Large intestine (tissue), 3 donors: Measurements from ENCODE around the gene MAN1A2. TPM values are rescaled to one million over a fixed set of nuclear protein-coding genes. Genes with fewer than 3 reads are reported as not detected.

Experiments used
- DNase-seq, 2 donors: peaks; one replicate each; pipeline versions ENCODE4 v3.0.0 to v3.0.0-alpha.2; 2013
- H3K27ac ChIP-seq: one replicate; pipeline ENCODE4 v1.5.1; 2013; ENCODE audit warnings: low read length
- H3K27me3 ChIP-seq: 2 replicates; pipeline ENCODE4 v1.6.1; 2013; ENCODE audit warnings: low read length; ENCODE audit not compliant: control insufficient read depth, insufficient read depth
- H3K36me3 ChIP-seq: 2 replicates; pipeline ENCODE4 v1.6.1; 2013; ENCODE audit warnings: low read length; ENCODE audit not compliant: control insufficient read depth, insufficient read depth
- H3K4me1 ChIP-seq: one replicate; pipeline ENCODE4 v1.6.1; 2013; ENCODE audit warnings: low read length; ENCODE audit not compliant: control insufficient read depth, insufficient read depth
- H3K4me3 ChIP-seq: one replicate; pipeline ENCODE4 v1.5.1; 2013; ENCODE audit warnings: low read length
- H3K9me3 ChIP-seq: one replicate; pipeline ENCODE4 v1.6.1; 2013; ENCODE audit warnings: mild to moderate bottlenecking, low read depth, low read length, moderate library complexity; ENCODE audit not compliant: control insufficient read depth
- WGBS: methylation state at CpG from one replicate; pipeline ENCODE4 v1.1.5; 2013; ENCODE audit warnings: low lambda C conversion rate; ENCODE audit not compliant: insufficient coverage; 5-methylcytosine and 5-hydroxymethylcytosine counted together
- polyA plus RNA-seq: library from polyadenylated mRNA; unstranded; fragments of 120-200 nt; gene quantifications from one replicate; pipeline ENCODE4 v1.2.1, GENCODE V29; 2013

Gene MAN1A2
- polyA plus RNA-seq, 1 donor = 28.3 TPM

DNA sequence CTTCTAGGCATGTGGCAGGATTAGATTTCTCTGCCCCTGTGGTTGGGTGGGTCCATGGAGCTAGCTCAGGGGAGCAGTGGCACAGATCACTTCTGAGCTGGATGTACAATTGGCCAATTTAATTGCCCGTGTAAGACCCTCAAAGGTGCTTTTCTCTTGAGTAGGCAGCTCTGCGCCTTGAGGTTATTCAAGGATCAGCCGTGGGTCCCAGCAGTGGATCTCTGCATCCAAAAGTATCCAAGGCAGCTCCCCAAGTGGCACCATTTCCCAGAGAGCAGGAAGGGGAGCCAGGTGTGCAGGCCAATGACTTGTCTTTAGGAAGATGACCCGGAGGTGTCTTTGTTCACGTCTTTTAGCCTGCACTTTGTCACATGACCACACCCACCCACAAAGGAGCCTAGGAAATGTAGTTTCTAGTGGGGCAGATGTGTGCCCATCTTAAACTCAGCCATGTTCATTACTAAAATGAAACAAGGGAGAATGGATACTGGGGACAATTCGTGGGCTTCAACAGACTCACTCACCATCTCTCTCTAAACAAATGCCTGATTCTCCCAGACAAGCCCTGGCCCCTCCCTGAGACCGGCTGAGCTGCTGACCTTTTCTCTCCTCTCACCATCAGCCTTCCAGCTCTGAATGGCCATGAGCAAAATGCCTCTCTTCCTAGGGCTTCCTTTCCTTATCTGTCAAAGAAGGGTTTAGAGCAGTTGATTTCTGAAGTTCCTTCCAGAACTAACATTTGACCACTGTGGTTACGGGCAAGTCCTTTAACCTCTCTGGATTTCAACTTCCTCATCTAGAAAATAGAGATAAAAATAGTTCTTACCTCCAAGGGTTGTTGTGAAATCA lies 197.2 kb downstream of the MAN1A2 start:
- Histone ChIP-seq H3K4me3 (no peak overlapping the region), H3K4me1 (no peaks in the 10 kb centered on the region), H3K9me3 (no peaks in the 10 kb centered on the region), H3K27ac (no peak overlapping the region), H3K27me3 (no peaks in the 10 kb centered on the region), H3K36me3 (no peaks in the 10 kb centered on the region)
- WGBS = no CpG with 5 or more reads among the region's 8 CpGs
- no peak for DNase-seq

DNA sequence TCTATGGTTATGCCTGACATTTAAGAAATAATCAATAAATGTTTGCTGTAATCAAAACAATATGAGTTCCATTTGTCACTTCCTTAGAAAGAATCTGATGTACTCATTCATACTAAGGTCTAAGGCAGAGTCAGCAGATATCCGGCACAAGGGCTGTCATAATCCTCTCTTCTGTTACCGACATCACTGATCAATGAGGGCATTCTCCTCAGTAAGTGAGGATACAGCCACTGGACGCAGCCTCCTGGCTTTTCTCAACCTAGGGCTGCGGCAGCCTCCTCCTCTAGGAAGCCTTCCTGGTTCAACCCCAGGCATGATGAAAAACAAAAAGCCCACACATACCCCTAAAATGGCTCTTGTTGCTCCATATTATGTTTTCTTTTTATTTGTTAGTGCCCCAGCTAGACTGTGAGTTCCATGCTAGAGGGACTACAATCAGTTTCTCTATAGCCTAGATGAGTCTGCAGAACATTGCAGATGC lies 197.9 kb downstream of the MAN1A2 start:
- Histone ChIP-seq H3K9me3 (no peaks in the 10 kb centered on the region), H3K36me3 (no peaks in the 10 kb centered on the region), H3K27ac (no peak overlapping the region), H3K4me3 (no peak overlapping the region), H3K27me3 (no peaks in the 10 kb centered on the region), H3K4me1 (no peaks in the 10 kb centered on the region)
- no peak for DNase-seq
- WGBS = no CpG with 5 or more reads among the region's 4 CpGs

DNA sequence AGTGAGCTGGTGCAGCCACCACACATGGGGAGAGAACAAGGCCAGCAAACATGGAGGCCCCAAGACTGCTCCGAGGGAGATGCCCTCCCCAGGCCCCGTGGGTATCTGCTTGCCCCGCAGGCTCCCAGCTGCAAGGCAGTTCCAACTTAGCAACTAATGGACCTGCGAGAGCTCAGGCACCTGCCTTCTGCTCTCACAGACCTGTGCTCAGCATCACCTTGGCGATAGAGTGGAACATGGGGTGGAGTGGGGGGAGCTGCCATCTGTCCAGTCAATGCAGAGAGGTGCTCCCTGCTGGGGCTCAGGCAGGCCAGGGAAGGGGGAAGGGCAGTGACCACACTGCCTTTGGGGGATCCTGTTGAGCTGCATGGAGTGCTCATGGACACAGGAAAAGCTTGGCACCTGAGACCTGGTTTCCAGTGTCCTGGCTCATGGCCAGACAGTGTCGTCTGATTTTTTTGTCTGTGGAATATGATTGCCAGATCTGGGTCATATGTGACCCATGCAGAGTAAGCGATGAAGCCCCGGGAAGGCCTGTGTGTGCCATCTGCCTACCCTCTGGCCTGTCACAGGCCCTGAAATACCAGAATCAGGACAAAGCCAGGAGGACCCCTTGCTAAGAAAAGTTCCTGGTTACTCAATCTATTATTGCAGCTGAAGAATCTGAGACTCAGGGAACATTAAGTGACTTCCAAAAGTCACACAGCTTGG lies 198.7 kb downstream of the MAN1A2 start:
- peak in 1 of 2 donors; percentile 22 for DNase-seq
- WGBS = 90% methylated on average over 2 of the region's 8 CpGs

DNA sequence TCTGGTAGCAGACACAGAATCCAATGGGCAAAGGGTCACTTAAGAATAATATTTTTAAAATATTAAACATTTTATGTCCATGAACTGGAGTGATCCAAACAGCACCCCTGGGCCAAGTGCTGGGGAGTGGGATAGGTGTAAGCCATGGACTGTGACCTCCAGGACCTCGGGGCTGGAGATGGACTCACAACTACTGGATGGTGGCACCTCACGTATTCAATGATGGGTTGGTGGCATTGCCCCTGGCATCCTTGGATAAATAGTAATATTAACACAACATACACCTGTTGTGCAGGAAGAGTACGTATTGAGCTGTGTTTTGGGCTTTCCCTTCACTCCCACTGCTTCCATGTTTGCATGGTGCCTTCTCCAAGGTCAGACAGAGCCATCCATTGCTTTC lies 199.3 kb downstream of the MAN1A2 start:
- no peaks in the 10 kb centered on the region for H3K4me1 ChIP-seq
- no CpG with 5 or more reads among the region's 3 CpGs for WGBS
- DNase-seq = no peak
- no peaks in the 10 kb centered on the region for H3K36me3 ChIP-seq
- no peak overlapping the region for H3K27ac ChIP-seq
- H3K4me3 ChIP-seq = no peak overlapping the region
- H3K27me3 ChIP-seq = no peaks in the 10 kb centered on the region
- H3K9me3 ChIP-seq = no peaks in the 10 kb centered on the region

More for the DNA sequence above, 198.7 kb downstream of the MAN1A2 start:
- Histone ChIP-seq H3K36me3 (no peaks in the 10 kb centered on the region), H3K27me3 (no peaks in the 10 kb centered on the region), H3K9me3 (no peaks in the 10 kb centered on the region), H3K4me1 (no peaks in the 10 kb centered on the region), H3K4me3 (no peak overlapping the region), H3K27ac (no peak overlapping the region)

DNA sequence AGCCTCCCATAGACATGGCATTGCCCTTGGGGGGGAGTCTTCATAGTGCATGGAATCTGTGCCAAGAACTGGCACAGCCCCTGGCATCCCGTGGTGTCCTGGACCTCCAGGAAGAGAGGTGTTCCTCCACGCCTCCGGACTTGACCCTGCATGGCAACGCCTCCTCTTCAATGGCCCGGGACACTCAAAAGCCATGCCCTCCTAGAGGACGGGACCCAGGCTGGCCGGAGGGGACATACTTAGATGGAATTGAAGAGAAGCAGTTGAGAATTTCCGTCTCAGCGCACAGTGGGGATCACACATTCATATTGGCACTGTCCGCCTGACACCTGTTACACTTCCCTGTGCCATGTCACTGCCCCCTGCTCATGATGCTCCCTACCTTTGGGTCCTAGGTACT lies 200.2 kb downstream of the MAN1A2 start:
- H3K4me3 ChIP-seq = no peak overlapping the region
- no peak for DNase-seq
- H3K27ac ChIP-seq = no peak overlapping the region
- H3K9me3 ChIP-seq = no peaks in the 10 kb centered on the region
- H3K27me3 ChIP-seq = no peaks in the 10 kb centered on the region
- H3K4me1 ChIP-seq = no peaks in the 10 kb centered on the region
- H3K36me3 ChIP-seq = no peaks in the 10 kb centered on the region
- WGBS = no CpG with 5 or more reads among the region's 10 CpGs

DNA sequence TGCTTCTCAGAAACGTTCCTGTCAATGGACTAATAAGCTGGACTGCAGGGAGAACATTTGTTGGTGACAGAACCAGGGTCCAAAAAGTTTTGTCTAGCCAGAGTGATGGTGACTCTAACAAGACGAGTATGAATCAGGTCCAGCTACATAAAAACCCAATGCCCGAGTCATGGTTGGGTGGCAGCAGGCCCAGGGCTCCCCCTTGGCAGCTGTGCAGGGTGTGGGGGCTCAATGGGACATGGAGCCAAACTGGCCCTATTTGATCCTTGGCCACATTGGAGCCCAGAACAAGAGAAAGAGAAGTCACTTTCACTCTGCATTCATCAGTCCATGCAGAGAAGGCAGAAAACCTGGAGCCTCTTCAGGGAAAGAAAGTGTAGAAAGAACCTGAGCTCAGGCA lies 200.7 kb downstream of the MAN1A2 start:
- H3K27me3 ChIP-seq = no peaks in the 10 kb centered on the region
- H3K36me3 ChIP-seq = no peaks in the 10 kb centered on the region
- WGBS = no CpG with 5 or more reads among the region's 3 CpGs
- no peak overlapping the region for H3K4me3 ChIP-seq
- DNase-seq = no peak
- H3K27ac ChIP-seq = no peak overlapping the region
- H3K4me1 ChIP-seq = no peaks in the 10 kb centered on the region
- H3K9me3 ChIP-seq = no peaks in the 10 kb centered on the region

DNA sequence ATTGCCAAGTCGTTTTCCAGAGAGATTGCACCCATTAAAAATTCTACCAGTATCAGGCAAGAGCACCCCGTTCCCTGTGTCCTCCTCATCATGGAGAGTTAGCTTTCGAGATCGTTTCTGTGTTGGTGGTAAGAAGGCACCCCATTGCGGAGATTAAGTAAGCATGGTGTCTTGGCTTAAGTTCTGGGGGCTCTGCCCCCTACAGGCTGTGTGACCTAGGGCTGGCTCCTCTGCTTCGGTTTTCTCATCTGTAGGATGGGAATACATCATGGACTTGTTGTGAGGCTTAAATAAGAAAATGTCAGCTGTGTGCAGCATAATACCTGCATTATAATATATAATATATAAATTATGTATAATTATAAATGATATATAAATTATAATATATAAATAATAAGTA lies 201.8 kb downstream of the MAN1A2 start:
- no peaks in the 10 kb centered on the region for H3K27me3 ChIP-seq
- H3K9me3 ChIP-seq = no peaks in the 10 kb centered on the region
- H3K36me3 ChIP-seq = no peaks in the 10 kb centered on the region
- H3K27ac ChIP-seq = no peak overlapping the region
- no peak for DNase-seq
- H3K4me3 ChIP-seq = no peak overlapping the region
- no peaks in the 10 kb centered on the region for H3K4me1 ChIP-seq
- WGBS = 100% methylated on average over 1 of the region's 6 CpGs

DNA sequence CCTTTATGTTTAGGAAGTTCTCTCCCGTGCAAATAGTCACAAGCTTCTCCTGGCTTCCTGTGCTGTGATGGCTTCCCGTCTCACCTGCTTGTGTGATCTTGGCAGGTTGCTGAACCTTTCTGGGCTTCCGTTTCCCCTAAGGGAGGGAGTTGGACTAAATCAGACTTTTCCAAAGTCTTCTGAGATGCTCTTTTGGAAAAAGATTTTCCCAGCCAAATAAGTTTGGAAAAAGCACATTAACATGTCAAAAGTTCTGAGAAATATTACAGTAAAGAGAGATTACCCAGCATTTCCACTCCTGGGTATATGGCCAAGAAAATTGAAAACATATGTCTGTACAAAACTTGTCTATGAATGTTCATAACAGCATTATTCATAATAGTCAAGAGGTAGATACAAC lies 202.6 kb downstream of the MAN1A2 start:
- WGBS = 79% methylated on average over 2 of the region's 3 CpGs

DNA sequence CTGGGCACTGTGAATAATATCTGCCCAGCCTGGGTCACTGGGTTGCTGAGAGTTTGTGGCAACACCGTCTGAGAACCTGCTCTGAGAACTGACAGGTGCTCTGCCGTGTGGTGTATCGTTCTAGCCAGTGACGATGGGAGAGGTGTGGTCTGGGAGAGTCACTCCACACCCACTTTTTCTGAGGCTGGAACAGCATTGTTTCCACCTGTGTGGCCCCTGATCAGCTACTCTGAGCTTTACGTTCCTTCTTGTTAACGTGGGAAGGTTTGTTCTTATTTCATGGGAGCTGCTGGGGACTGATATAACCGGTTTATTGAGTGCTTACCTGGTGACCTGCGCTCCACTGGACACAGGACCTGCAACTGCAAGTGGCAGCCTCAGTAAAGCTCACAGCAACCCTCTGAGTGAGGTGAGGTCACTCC lies 203.8 kb downstream of the MAN1A2 start:
- no CpG with 5 or more reads among the region's 8 CpGs for WGBS
- no peaks in the 10 kb centered on the region for H3K27me3 ChIP-seq
- H3K27ac ChIP-seq = no peak overlapping the region
- no peaks in the 10 kb centered on the region for H3K36me3 ChIP-seq
- peak in 1 of 2 donors; percentile 64 for DNase-seq
- H3K9me3 ChIP-seq = no peaks in the 10 kb centered on the region
- H3K4me3 ChIP-seq = no peak overlapping the region
- no peaks in the 10 kb centered on the region for H3K4me1 ChIP-seq

More for the DNA sequence above, 202.6 kb downstream of the MAN1A2 start:
- no peaks in the 10 kb centered on the region for H3K27me3 ChIP-seq
- DNase-seq = no peak
- no peaks in the 10 kb centered on the region for H3K9me3 ChIP-seq
- no peak overlapping the region for H3K4me3 ChIP-seq
- H3K4me1 ChIP-seq = no peaks in the 10 kb centered on the region
- H3K27ac ChIP-seq = no peak overlapping the region
- no peaks in the 10 kb centered on the region for H3K36me3 ChIP-seq

DNA sequence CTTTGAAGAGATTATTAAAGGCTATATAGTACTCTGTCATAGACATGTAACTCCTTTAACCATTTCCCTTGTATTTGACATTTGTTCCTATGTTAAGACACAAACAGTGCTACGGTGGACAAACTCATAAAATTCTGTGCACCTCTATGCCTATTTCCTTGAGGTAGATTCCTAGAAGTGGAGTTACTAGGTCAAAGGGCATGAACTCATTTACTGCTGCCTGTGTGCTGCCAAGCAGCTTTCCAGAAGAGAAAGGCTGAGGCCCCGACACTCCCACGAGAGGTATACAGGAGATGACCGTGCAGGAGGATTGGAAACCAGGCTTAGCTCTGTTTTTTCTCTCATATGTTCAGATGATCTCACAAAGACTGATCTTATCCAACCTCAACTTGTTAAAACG lies 204.2 kb downstream of the MAN1A2 start:
- H3K36me3 ChIP-seq = no peaks in the 10 kb centered on the region
- no CpG with 5 or more reads among the region's 5 CpGs for WGBS
- H3K4me3 ChIP-seq = no peak overlapping the region
- H3K27me3 ChIP-seq = no peaks in the 10 kb centered on the region
- no peaks in the 10 kb centered on the region for H3K9me3 ChIP-seq
- DNase-seq = peak in 1 of 2 donors; percentile 35
- no peak overlapping the region for H3K27ac ChIP-seq
- H3K4me1 ChIP-seq = no peaks in the 10 kb centered on the region
